ENCODE results near the gene MPO.

- TF ChIP-seq HEYL (CRISPR knock-in tag; IDR thresholded peaks at IDR 0.05): no peak
- TF ChIP-seq CTCF (IDR thresholded peaks at IDR 0.05): peak; percentile 36
- no peak for TF ChIP-seq EP300 (IDR thresholded peaks at IDR 0.05)
- no peak for TF ChIP-seq EHMT2 (IDR thresholded peaks at IDR 0.05; ENCODE audit: low read depth)
- no peak for TF ChIP-seq USF2 (IDR thresholded peaks at IDR 0.05)
- no peak for TF ChIP-seq BHLHE40 (IDR thresholded peaks at IDR 0.05; ENCODE audit: low read depth, low read length)
- no peak for TF ChIP-seq ZNF302 (CRISPR knock-in tag; IDR thresholded peaks at IDR 0.05)
- TF ChIP-seq RCOR1 (IDR thresholded peaks at IDR 0.05; ENCODE audit: low read depth, low read length): no peak
Observed at GRCh38 chr17:58329035-58329809, 48.5 kb upstream of the MPO start.

Measured in A549 (cell line).